Measurements from ENCODE around the gene TTC3.

The TTC3 gene

DNA sequence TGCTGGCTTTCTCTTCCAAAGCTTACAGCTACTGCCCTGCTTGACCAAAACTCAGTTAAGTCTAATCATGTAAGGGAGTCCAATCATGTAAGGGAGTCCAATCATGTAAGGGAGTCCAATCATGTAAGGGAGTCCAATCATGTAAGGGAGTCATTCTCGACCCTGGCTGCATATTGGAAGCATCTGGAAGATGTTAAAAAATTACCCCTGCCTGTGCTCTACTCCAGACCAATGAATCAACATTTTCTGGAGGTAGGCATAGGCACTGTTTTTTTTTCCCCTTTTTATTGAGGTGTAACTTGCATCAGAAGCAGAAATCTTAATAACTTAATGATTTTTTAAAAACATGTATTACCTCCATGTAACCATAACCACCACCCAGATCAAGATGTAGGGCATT, 9.6 kb upstream of the TTC3 start:
- Histone ChIP-seq H3K4me1 (peaks cover 3% of the 10 kb centered on the region), H3K4me3 (ENCODE audit: low read depth, low read length) (no peak overlapping the region), H3K27ac (no peak overlapping the region)

DNA sequence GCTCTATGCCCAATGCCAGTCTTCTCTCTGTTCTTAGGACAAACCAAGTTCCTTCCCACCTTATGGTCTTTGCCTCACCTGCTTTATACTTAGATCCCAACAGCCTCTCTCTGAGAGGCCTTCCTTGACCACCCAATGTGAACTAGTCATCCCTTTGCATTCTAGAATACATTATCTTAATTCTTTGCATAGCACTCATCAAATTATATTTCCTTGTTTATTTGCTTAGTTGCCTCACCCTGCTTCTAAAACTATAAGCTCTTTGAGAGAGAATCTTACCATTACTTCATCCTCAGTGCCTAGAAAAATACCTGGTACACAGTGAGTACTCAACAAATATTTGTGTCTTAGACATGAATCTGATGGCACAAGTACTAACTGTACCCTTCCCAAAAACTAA, 8.2 kb upstream of the TTC3 start:
- Histone ChIP-seq H3K36me3 (ENCODE audit: control insufficient read depth, insufficient read depth, low read length) (no peaks in the 10 kb centered on the region), H3K4me3 (ENCODE audit: low read depth, low read length) (no peak overlapping the region), H3K4me2 (ENCODE audit: low read length) (no peak overlapping the region), H3K27me3 (ENCODE audit: control insufficient read depth, insufficient read depth, low read length) (no peaks in the 10 kb centered on the region), H3K9me3 (ENCODE audit: control insufficient read depth, low read length) (no peaks in the 10 kb centered on the region), H3K4me1 (peaks cover 3% of the 10 kb centered on the region), H3K79me2 (no peaks in the 10 kb centered on the region), H3K27ac (no peak overlapping the region), H3K9ac (no peak overlapping the region), H2AFZ (no peak overlapping the region)
- TF ChIP-seq, protein P1, sequence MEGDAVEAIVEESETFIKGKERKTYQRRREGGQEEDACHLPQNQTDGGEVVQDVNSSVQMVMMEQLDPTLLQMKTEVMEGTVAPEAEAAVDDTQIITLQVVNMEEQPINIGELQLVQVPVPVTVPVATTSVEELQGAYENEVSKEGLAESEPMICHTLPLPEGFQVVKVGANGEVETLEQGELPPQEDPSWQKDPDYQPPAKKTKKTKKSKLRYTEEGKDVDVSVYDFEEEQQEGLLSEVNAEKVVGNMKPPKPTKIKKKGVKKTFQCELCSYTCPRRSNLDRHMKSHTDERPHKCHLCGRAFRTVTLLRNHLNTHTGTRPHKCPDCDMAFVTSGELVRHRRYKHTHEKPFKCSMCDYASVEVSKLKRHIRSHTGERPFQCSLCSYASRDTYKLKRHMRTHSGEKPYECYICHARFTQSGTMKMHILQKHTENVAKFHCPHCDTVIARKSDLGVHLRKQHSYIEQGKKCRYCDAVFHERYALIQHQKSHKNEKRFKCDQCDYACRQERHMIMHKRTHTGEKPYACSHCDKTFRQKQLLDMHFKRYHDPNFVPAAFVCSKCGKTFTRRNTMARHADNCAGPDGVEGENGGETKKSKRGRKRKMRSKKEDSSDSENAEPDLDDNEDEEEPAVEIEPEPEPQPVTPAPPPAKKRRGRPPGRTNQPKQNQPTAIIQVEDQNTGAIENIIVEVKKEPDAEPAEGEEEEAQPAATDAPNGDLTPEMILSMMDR (IDR thresholded peaks at IDR 0.05) = no peak

More for the DNA sequence above, 9.6 kb upstream of the TTC3 start:
- Histone ChIP-seq H3K36me3 (ENCODE audit: control insufficient read depth, insufficient read depth, low read length) (no peaks in the 10 kb centered on the region), H3K9ac (no peak overlapping the region), H3K9me3 (ENCODE audit: control insufficient read depth, low read length) (no peaks in the 10 kb centered on the region), H3K27me3 (ENCODE audit: control insufficient read depth, insufficient read depth, low read length) (no peaks in the 10 kb centered on the region), H3K79me2 (no peaks in the 10 kb centered on the region), H2AFZ (no peak overlapping the region), H3K4me2 (ENCODE audit: low read length) (no peak overlapping the region)
- TF ChIP-seq, protein P1 (IDR thresholded peaks at IDR 0.05) = no peak

DNA sequence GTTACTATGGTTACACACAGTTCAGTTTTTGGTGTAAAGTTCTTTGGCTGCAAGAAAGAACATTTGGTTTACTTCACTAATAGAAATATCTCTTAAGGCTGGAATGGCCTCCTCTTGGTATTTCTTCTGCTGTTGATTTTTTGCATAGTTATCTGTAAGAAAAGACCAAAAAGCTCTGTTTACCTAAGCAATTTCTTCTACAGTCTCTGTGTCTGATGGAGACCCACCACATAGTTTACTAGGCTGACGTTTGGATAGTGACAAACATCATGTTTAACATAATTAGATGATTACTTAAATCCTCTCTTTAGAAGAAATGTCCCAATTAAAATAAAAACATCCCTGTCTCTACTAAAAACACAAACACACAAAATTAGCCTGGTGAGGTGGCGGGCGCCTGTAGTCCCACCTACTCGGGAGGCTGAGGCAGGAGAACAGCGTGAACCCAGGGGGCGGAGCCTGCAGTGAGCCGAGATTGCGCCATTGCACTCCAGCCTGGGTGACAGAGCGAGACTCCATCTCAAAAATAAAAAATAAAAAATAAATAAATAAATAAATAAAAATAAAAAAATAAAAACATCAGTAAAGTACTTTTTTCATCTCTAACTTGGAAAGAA, 7.4 kb upstream of the TTC3 start:
- H3K4me3 ChIP-seq (ENCODE audit: low read depth, low read length) = no peak overlapping the region
- H3K9ac ChIP-seq = no peak overlapping the region
- H3K4me1 ChIP-seq = peaks cover 3% of the 10 kb centered on the region
- H3K79me2 ChIP-seq = no peaks in the 10 kb centered on the region
- H3K9me3 ChIP-seq (ENCODE audit: control insufficient read depth, low read length) = no peaks in the 10 kb centered on the region
- TF ChIP-seq, protein P1 (IDR thresholded peaks at IDR 0.05) = no peak
- H2AFZ ChIP-seq = no peak overlapping the region
- no peak overlapping the region for H3K27ac ChIP-seq
- H3K4me2 ChIP-seq (ENCODE audit: low read length) = no peak overlapping the region
- H3K36me3 ChIP-seq (ENCODE audit: control insufficient read depth, insufficient read depth, low read length) = no peaks in the 10 kb centered on the region
- H3K27me3 ChIP-seq (ENCODE audit: control insufficient read depth, insufficient read depth, low read length) = no peaks in the 10 kb centered on the region

DNA sequence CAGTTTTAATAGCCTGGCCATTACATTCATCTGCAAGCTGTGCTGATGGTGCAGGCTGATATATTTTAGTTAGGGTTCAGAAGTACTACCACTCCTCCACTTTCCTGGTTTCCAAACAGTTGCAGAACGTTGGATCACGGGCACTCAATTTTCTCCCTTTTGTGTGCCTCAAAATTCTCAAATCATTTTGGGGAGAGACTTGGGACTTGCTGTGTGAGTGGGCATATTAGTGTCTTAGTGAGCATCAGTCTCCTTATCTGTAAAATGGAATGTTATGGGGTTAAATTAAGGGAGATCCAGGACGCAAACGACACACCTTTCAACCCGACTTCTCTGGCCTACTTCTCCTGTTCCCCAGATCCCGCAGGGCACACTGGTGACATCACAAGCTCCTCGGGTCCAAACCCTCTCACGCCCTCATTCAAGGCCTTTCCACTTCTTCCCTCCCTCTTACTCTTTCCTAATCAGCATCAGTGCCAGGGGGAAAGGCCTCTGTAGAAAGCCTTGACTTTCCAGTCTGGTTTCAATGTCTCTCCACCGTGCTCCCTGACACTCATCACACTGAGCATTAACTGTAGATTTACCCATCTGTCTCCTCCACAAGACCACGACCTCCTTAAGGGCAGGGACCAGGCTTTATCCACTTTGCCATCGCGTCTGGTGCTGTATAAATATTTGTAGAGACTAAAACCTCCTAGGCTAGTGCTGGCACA, 1.3 kb upstream of the TTC3 start:
- Histone ChIP-seq H3K9ac (peak overlapping the region; percentile 84), H3K4me2 (ENCODE audit: low read length) (peak overlapping the region; percentile 97), H3K27me3 (ENCODE audit: control insufficient read depth, insufficient read depth, low read length) (no peaks in the 10 kb centered on the region), H3K9me3 (ENCODE audit: control insufficient read depth, low read length) (no peaks in the 10 kb centered on the region), H3K4me3 (ENCODE audit: low read depth, low read length) (peak overlapping the region; percentile 81), H3K36me3 (ENCODE audit: control insufficient read depth, insufficient read depth, low read length) (no peaks in the 10 kb centered on the region), H3K27ac (peak overlapping the region; percentile 98), H2AFZ (peak overlapping the region; percentile 89), H3K4me1 (peaks cover 6% of the 10 kb centered on the region), H3K79me2 (peaks cover 2% of the 10 kb centered on the region)
- TF ChIP-seq, protein P1 (IDR thresholded peaks at IDR 0.05) = no peak
